HepG2 (cell line): Measurements from ENCODE around the gene KANK3. TPM values are rescaled to one million over a fixed set of nuclear protein-coding genes. Genes with fewer than 3 reads are reported as not detected.

Experiments used
- ELF3 ChIP-seq: IDR thresholded peaks from 2 replicates; pipeline ENCODE4 v1.6.1; 2016; ENCODE audit warnings: missing genetic modification reagents, missing compliant biosample characterization
- ESRRA ChIP-seq: sonication (generic); formaldehyde crosslinking; IDR thresholded peaks from 2 replicates; pipeline ENCODE4 v1.5.1; 2020; ENCODE audit warnings: mild to moderate bottlenecking, low read depth, missing genetic modification reagents
- HDAC2 ChIP-seq: sonication (generic); formaldehyde crosslinking; IDR thresholded peaks from 2 replicates; pipeline ENCODE4 v1.4.0; 2020; ENCODE audit warnings: missing genetic modification reagents
- KMT2B ChIP-seq: IDR thresholded peaks from 2 replicates; pipeline ENCODE4 v1.6.1; 2016; ENCODE audit warnings: missing genetic modification reagents, missing compliant biosample characterization
- MAX ChIP-seq: IDR thresholded peaks from 2 replicates; pipeline ENCODE4 v1.6.1; 2012; ENCODE audit warnings: inconsistent platforms
- MTA1 ChIP-seq: sonication (generic); formaldehyde crosslinking; IDR thresholded peaks from 2 replicates; pipeline ENCODE4 v1.4.0; 2020; ENCODE audit warnings: missing genetic modification reagents, mild to moderate bottlenecking, borderline replicate concordance
- RCOR2 ChIP-seq: IDR thresholded peaks from 2 replicates; pipeline ENCODE4 v1.6.1; 2016; ENCODE audit warnings: missing biosample characterization, missing genetic modification reagents
- RERE ChIP-seq: IDR thresholded peaks from 2 replicates; pipeline ENCODE4 v1.6.1; 2016; ENCODE audit warnings: low read depth, missing genetic modification reagents, missing compliant biosample characterization
- RORA ChIP-seq: sonication (generic); formaldehyde crosslinking; IDR thresholded peaks from 2 replicates; pipeline ENCODE4 v1.5.0; 2020; ENCODE audit warnings: mild to moderate bottlenecking, missing genetic modification reagents, moderate library complexity
- SMAD3 ChIP-seq: sonication (generic); formaldehyde crosslinking; IDR thresholded peaks from 2 replicates; pipeline ENCODE4 v1.4.0; 2020; ENCODE audit warnings: missing genetic modification reagents
- SMYD3 ChIP-seq: sonication (generic); formaldehyde crosslinking; IDR thresholded peaks from 2 replicates; pipeline ENCODE4 v1.8.1; 2023; ENCODE audit warnings: mild to moderate bottlenecking, missing genetic modification reagents
- ZFP82 ChIP-seq: sonication (generic); formaldehyde crosslinking; IDR thresholded peaks from 2 replicates; pipeline ENCODE4 v1.5.1; 2020; ENCODE audit warnings: mild to moderate bottlenecking, missing genetic modification reagents, borderline replicate concordance
- ZNF180 ChIP-seq: sonication (generic); formaldehyde crosslinking; IDR thresholded peaks from 2 replicates; pipeline ENCODE4 v1.4.0; 2020; ENCODE audit warnings: low read depth, missing genetic modification reagents, borderline replicate concordance
- ZNF230 ChIP-seq: sonication (generic); formaldehyde crosslinking; IDR thresholded peaks from 2 replicates; pipeline ENCODE4 v1.4.0; 2020; ENCODE audit warnings: mild to moderate bottlenecking, missing genetic modification reagents
- ZNF350 ChIP-seq: sonication (generic); formaldehyde crosslinking; IDR thresholded peaks from 2 replicates; pipeline ENCODE4 v1.4.0; 2020; ENCODE audit warnings: mild to moderate bottlenecking, low read depth, missing genetic modification reagents, borderline replicate concordance
- ZNF703 ChIP-seq: sonication (generic); formaldehyde crosslinking; IDR thresholded peaks from 2 replicates; pipeline ENCODE4 v1.5.1; 2020; ENCODE audit warnings: missing genetic modification reagents, mild to moderate bottlenecking, moderate library complexity, borderline replicate concordance
- ZNF800 ChIP-seq: sonication (generic); formaldehyde crosslinking; IDR thresholded peaks from 2 replicates; pipeline ENCODE4 v1.4.0; 2020; ENCODE audit warnings: missing genetic modification reagents
- ZSCAN30 ChIP-seq: sonication (generic); formaldehyde crosslinking; IDR thresholded peaks from 2 replicates; pipeline ENCODE4 v1.5.0; 2020; ENCODE audit warnings: mild to moderate bottlenecking, missing genetic modification reagents
- polyA plus RNA-seq, 8 experiments: library from polyadenylated mRNA; depleted of rRNA in 3 of 8; stranded (reverse) in 7 of 8; unstranded in 1 of 8; fragments of >200 nt; fragmentation: Illumina TruSeq in 4 of 8; extraction: Trizol in 4 of 8; gene quantifications; 2 replicates each; pipeline versions ENCODE4 v1.2.1 to v1.2.3, GENCODE V29; 2011 to 2016; ENCODE audit warnings: low read depth in 4 of 8, missing spikeins in 1 of 8, mixed read lengths in 1 of 8; ENCODE audit not compliant: insufficient read depth in 1 of 8
- total RNA-seq, 5 experiments: library from RNA; depleted of rRNA; stranded (reverse); fragments of >200 nt; fragmentation: Illumina TruSeq; extraction: Trizol; gene quantifications; 2 replicates each; pipeline ENCODE4 v1.2.3, GENCODE V29; 2016; ENCODE audit warnings: low read depth in 1 of 5
- TF ChIP-seq, protein P1 (sequence below): sonication (generic); formaldehyde crosslinking; IDR thresholded peaks from 2 replicates; pipeline ENCODE4 v1.4.0; 2020; ENCODE audit warnings: missing genetic modification reagents, borderline replicate concordance

The KANK3 gene
- total and polyA plus RNA-seq, 2 of the 13 experiments (the other 11 are each of a cell fraction or from before 2014, with no cell fraction given): 0.15 to 0.20 TPM

DNA sequence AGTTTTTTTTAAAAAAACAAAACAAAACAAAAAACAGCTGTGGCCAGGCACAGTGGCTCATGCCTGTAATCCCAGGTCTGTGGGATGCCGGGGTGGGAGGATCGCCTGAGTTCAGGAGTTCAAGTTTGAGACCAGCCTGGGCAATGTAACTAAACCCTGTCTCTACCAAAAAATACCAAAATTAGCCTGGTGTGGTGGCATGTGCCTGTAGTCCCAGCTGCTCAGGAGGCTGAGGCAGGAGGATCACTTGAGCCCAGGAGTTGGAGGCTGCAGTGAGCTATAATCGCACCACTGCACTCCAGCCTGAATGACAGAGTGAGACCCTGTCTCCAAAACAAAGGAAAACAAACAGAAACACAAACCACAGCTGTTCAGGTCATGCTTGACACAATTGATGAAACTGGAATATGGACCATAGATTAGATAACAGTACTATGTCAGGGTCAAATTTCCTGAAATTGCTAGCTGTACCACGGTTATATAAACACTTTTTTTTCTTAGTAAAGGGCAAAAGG, 14.0 kb upstream of the KANK3 start (continued):
- TF ChIP-seq RORA (CRISPR knock-in tag): 0 out of 2 replicates have a peak, but pooled peaks have one; percentile 62
- TF ChIP-seq ZFP82 (CRISPR knock-in tag): no peak
- TF ChIP-seq, protein P1, sequence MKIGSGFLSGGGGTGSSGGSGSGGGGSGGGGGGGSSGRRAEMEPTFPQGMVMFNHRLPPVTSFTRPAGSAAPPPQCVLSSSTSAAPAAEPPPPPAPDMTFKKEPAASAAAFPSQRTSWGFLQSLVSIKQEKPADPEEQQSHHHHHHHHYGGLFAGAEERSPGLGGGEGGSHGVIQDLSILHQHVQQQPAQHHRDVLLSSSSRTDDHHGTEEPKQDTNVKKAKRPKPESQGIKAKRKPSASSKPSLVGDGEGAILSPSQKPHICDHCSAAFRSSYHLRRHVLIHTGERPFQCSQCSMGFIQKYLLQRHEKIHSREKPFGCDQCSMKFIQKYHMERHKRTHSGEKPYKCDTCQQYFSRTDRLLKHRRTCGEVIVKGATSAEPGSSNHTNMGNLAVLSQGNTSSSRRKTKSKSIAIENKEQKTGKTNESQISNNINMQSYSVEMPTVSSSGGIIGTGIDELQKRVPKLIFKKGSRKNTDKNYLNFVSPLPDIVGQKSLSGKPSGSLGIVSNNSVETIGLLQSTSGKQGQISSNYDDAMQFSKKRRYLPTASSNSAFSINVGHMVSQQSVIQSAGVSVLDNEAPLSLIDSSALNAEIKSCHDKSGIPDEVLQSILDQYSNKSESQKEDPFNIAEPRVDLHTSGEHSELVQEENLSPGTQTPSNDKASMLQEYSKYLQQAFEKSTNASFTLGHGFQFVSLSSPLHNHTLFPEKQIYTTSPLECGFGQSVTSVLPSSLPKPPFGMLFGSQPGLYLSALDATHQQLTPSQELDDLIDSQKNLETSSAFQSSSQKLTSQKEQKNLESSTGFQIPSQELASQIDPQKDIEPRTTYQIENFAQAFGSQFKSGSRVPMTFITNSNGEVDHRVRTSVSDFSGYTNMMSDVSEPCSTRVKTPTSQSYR (CRISPR knock-in tag): peak; percentile 42; the same call in 1 of the 2 replicates
- 0 out of 2 replicates have a peak, but pooled peaks have one; percentile 54 for TF ChIP-seq ZNF230 (CRISPR knock-in tag)
- peak; percentile 60; the same call in 1 of the 2 replicates for TF ChIP-seq ZNF350 (CRISPR knock-in tag)
- peak; percentile 97 for TF ChIP-seq HDAC2 (CRISPR knock-in tag)
- peak; percentile 79; the same call in 1 of the 2 replicates for TF ChIP-seq SMYD3 (CRISPR knock-in tag)
- TF ChIP-seq ZNF800 (CRISPR knock-in tag): peak; percentile 73; the same call in 1 of the 2 replicates
- TF ChIP-seq ZNF703 (CRISPR knock-in tag): peak; percentile 37; the same call in 1 of the 2 replicates
- TF ChIP-seq RERE (CRISPR knock-in tag): peak; percentile 67
- TF ChIP-seq ELF3 (CRISPR knock-in tag): peak; percentile 92
- peak; percentile 47; the same call in 1 of the 2 replicates for TF ChIP-seq SMAD3
- peak; percentile 84 for TF ChIP-seq ESRRA (CRISPR knock-in tag)
- TF ChIP-seq MTA1: peak; percentile 54
- no peak for TF ChIP-seq ZNF180 (CRISPR knock-in tag)
- TF ChIP-seq ZSCAN30 (CRISPR knock-in tag): 0 out of 2 replicates have a peak, but pooled peaks have one; percentile 74
- TF ChIP-seq RCOR2: peak; percentile 99
- no peak for TF ChIP-seq KMT2B
- TF ChIP-seq MAX: peak; percentile 55
